Stimulated activated CD8-positive, alpha-beta memory T cell treated with anti-CD3 and anti-CD28 coated beads, Interleukin-7, amount 100 ng/mL, for 4 hours (primary cell): ENCODE measurements around the gene LALBA.
"Not testable (repeated sequence)": the region's sequence is repeated elsewhere in the genome, so short reads cannot be mapped to it uniquely, and the experiment has no call there.

Source experiments
- DNase-seq, 2 donors: peaks; one replicate each; pipeline ENCODE4 v3.0.0-alpha.2; 2020; ENCODE audit warnings: low read depth in 2 of 2

The LALBA gene

DNA sequence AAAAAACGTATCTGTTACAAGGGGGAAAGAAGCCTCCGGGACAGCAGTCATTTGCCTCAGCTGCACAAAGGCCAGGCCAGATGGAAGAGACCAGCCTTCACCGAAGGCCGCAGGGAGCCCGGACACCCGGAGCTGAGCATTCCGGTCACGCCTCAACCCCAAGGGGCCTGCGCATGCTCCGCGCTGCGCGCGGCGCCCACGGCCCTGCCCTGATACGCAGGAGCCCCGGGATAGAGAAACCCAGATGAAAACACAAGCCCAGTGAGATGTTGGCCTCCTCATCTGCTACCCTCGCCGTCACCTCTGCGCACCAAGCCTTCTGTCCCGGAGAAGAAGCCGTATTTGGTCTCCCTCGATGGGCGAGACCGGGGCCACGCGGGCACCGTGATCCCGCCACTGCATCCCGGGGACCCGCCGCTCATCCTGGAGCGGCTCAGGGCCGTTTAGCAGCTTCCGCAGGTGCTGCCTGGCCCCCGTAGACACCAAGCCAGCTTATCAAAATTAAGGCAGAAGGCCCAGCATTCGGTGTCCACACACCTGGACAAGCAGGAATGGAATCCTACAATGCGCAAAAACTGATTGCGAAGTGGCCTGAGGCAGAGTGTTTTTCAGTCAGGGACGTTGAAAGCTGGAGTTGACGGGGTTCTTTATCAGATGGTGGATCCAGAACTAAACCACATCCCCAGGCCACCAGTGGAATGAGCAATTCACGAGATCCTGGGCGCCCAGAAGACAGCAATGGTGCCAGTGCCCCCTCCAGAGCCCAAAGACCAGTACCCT is 41.8 kb downstream of the LALBA start:
- no peak for DNase-seq

DNA sequence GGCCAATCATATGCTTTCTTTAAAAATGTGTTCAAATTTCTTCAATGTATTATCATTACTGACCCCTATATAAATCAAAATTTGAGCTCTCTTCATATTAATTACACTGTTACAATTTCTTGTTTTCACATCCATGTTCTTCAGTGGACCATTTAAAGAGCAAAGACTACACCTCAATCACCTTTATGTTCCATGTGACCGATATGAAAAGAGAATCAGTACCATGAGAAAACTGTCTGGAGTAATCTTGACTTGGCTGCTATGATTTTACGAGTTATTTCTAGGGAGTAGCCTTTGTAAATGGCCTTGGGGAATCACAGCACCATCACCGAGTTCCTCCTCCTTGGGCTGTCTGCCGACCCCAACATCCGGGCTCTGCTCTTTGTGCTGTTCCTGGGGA is 44.5 kb downstream of the LALBA start, which contains the start of gene OR8S1:
TSS of gene OR8S1 (plus strand) at position 301 of the 400 bp plus-strand sequence. CDS start at position 301, 0 bp downstream.
- DNase-seq: no peak

DNA sequence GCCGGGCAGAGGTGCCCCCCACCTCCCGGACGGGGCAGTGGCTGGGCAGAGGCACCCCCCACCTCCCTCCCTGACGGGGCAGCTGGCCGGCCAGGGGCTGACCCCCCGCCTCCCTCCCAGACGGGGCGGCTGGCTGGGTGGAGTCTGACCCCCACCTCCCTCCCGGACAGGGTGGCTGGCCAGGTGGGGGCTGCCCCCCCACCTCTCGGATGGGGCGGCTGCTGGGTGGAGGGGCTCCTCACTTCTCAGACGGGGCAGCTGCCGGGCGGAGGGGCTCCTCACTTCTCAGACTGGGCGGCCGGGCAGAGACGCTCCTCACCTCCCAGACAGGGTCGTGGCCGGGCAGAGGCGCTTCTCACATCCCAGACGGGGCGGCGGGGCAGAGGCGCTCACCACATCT is 49.5 kb downstream of the LALBA start:
- not testable (repeated sequence) for DNase-seq
